ENCODE data around the gene MGAT3.

Gene MGAT3

GRCh38 chr22:39481054-39481453 lies 24.2 kb downstream of the MGAT3 start:
- TF ChIP-seq CTCF (IDR thresholded peaks at IDR 0.05; ENCODE audit: insufficient read depth, low read length, poor library complexity, severe bottlenecking) (no peak), EZH2phosphoT487 (conservative IDR thresholded peaks at IDR 0.05; ENCODE audit: low read length) (no peak)
- Histone ChIP-seq H3K9me3 (ENCODE audit: insufficient read depth, low read length) (no peaks in the 10 kb centered on the region), H3K4me2 (ENCODE audit: low read depth, low read length, poor library complexity, severe bottlenecking) (no peak overlapping the region), H3F3A (ENCODE audit: insufficient read depth) (peaks cover 9% of the 10 kb centered on the region; the same call in 1 of the 2 replicates), H3K36me3 (ENCODE audit: low read length) (peaks cover 18% of the 10 kb centered on the region), H2AFZ (ENCODE audit: low read depth, low read length, severe bottlenecking) (no peak overlapping the region), H3K9ac (ENCODE audit: low read length) (no peak overlapping the region), H3K4me3 (ENCODE audit: insufficient read depth, low read length, poor library complexity, severe bottlenecking) (no peak overlapping the region), H3K79me2 (ENCODE audit: insufficient read depth, low read length) (peaks cover 96% of the 10 kb centered on the region), H4K20me1 (ENCODE audit: low read depth, low read length) (peaks cover 18% of the 10 kb centered on the region; the same call in 1 of the 2 replicates), H3K9me2 (replicated peaks; ENCODE audit: insufficient read depth, low read length) (no peaks in the 10 kb centered on the region), H3K27ac (ENCODE audit: low read depth, low read length) (no peak overlapping the region), H3K27me3 (ENCODE audit: low read length) (no peaks in the 10 kb centered on the region)

- no peaks in the 10 kb centered on the region for H3K27me3 ChIP-seq (ENCODE audit: low read length)
- H3K9me2 ChIP-seq (replicated peaks; ENCODE audit: insufficient read depth, low read length): no peaks in the 10 kb centered on the region
- H3K79me2 ChIP-seq (ENCODE audit: insufficient read depth, low read length): peaks cover 91% of the 10 kb centered on the region
- no peak overlapping the region for H3K4me2 ChIP-seq (ENCODE audit: low read depth, low read length, poor library complexity, severe bottlenecking)
- no peak overlapping the region for H3K27ac ChIP-seq (ENCODE audit: low read depth, low read length)
- peaks cover 18% of the 10 kb centered on the region for H3K36me3 ChIP-seq (ENCODE audit: low read length)
- no peak overlapping the region for H3K4me3 ChIP-seq (ENCODE audit: insufficient read depth, low read length, poor library complexity, severe bottlenecking)
- no peak for TF ChIP-seq CTCF (IDR thresholded peaks at IDR 0.05; ENCODE audit: insufficient read depth, low read length, poor library complexity, severe bottlenecking)
- TF ChIP-seq EZH2phosphoT487 (conservative IDR thresholded peaks at IDR 0.05; ENCODE audit: low read length): no peak
- peaks cover 18% of the 10 kb centered on the region; the same call in 1 of the 2 replicates for H4K20me1 ChIP-seq (ENCODE audit: low read depth, low read length)
- H3K9ac ChIP-seq (ENCODE audit: low read length): no peak overlapping the region
- H3K9me3 ChIP-seq (ENCODE audit: insufficient read depth, low read length): no peaks in the 10 kb centered on the region
- H2AFZ ChIP-seq (ENCODE audit: low read depth, low read length, severe bottlenecking): no peak overlapping the region
- peaks cover 9% of the 10 kb centered on the region; the same call in 1 of the 2 replicates for H3F3A ChIP-seq (ENCODE audit: insufficient read depth)
Observed at GRCh38 chr22:39481595-39481994, 24.8 kb downstream of the MGAT3 start.

GRCh38 chr22:39482768-39483167 lies 26.0 kb downstream of the MGAT3 start:
- Histone ChIP-seq H2AFZ (ENCODE audit: low read depth, low read length, severe bottlenecking) (no peak overlapping the region), H3K4me2 (ENCODE audit: low read depth, low read length, poor library complexity, severe bottlenecking) (no peak overlapping the region), H3K36me3 (ENCODE audit: low read length) (peaks cover 11% of the 10 kb centered on the region), H3K27me3 (ENCODE audit: low read length) (no peaks in the 10 kb centered on the region), H3K9me2 (replicated peaks; ENCODE audit: insufficient read depth, low read length) (no peaks in the 10 kb centered on the region), H3F3A (ENCODE audit: insufficient read depth) (peaks cover 9% of the 10 kb centered on the region; the same call in 1 of the 2 replicates), H3K9me3 (ENCODE audit: insufficient read depth, low read length) (no peaks in the 10 kb centered on the region), H4K20me1 (ENCODE audit: low read depth, low read length) (peaks cover 8% of the 10 kb centered on the region; the same call in 1 of the 2 replicates), H3K4me3 (ENCODE audit: insufficient read depth, low read length, poor library complexity, severe bottlenecking) (no peak overlapping the region), H3K27ac (ENCODE audit: low read depth, low read length) (no peak overlapping the region), H3K9ac (ENCODE audit: low read length) (no peak overlapping the region), H3K79me2 (ENCODE audit: insufficient read depth, low read length) (peaks cover 89% of the 10 kb centered on the region)
- TF ChIP-seq EZH2phosphoT487 (conservative IDR thresholded peaks at IDR 0.05; ENCODE audit: low read length) (no peak), CTCF (IDR thresholded peaks at IDR 0.05; ENCODE audit: insufficient read depth, low read length, poor library complexity, severe bottlenecking) (no peak)

All from SU-DHL-6 (cell line).